A549 (cell line): ENCODE measurements around the gene RBM47. TPM values are rescaled to one million over a fixed set of nuclear protein-coding genes. Genes with fewer than 3 reads are reported as not detected.
A peak's percentile ranks its signal among the peaks of the same experiment; 100 is the strongest.

Experiments used
- ATAC-seq, 2 experiments: fragments of 200-7000 bp in 1 of 2; fragments of >200 bp in 1 of 2; cut with Nextera tagmentation in 1 of 2; cut with Tn5 transposase in 1 of 2; 3 replicates each; pipeline versions ENCODE4 v1.8.0 to v1.9.1; 2018 to 2020; ENCODE audit warnings: mild to moderate bottlenecking in 1 of 2, moderate library complexity in 1 of 2
- CTCF ChIA-PET: fragments of 300-600 bp; sonication (Branson Sonifier 250); formaldehyde crosslinking; extraction: SDS; loops from one replicate; lab custom pipeline; 2021; ENCODE audit warnings: antibody characterized with exemption, inconsistent platforms; lab: Yijun Ruan, JAX
- POLR2A ChIA-PET: fragments of 350-600 bp; formaldehyde crosslinking; extraction: SDS; loops from one replicate; lab custom pipeline; 2021; ENCODE audit warnings: antibody characterized with exemption, inconsistent platforms; lab: Yijun Ruan, JAX
- DNase-seq, 2 experiments: peaks; one replicate each; pipeline versions ENCODE4 v3.0.0 to v3.0.0-alpha.2; 2011 to 2016; ENCODE audit warnings: low read depth in 1 of 2, low spot score in 1 of 2
- FAIRE-seq: peaks from 2 replicates; lab custom pipeline; 2011; peaks lifted over from hg19 to GRCh38; lab: Jason Lieb, UNC
- H3K27ac ChIP-seq, 2 experiments: fragments of >200 bp; sonication (Bioruptor Twin); formaldehyde crosslinking; 3 replicates each; pipeline ENCODE4 v1.5.1; 2016 to 2017
- H3K4me1 ChIP-seq: fragments of >200 bp; sonication (Bioruptor Twin); formaldehyde crosslinking; 3 replicates; pipeline ENCODE4 v1.6.1; 2016
- H3K4me2 ChIP-seq: fragments of >200 bp; sonication (Bioruptor Twin); formaldehyde crosslinking; 3 replicates; pipeline ENCODE4 v1.6.1; 2016
- H3K4me3 ChIP-seq: fragments of >200 bp; sonication (Bioruptor Twin); formaldehyde crosslinking; 3 replicates; pipeline ENCODE4 v1.5.1; 2016
- H3K9me3 ChIP-seq: fragments of >200 bp; sonication (Bioruptor Twin); formaldehyde crosslinking; 3 replicates; pipeline ENCODE4 v1.6.1; 2016
- ATOH8 ChIP-seq: fragments of 250-450 bp; sonication (Bioruptor Pico); IDR thresholded peaks from 2 replicates; pipeline ENCODE4 v1.5.0; 2020; ENCODE audit warnings: low read depth, mild to moderate bottlenecking, moderate library complexity
- CBX8 ChIP-seq: fragments of 200-600 bp; sonication (generic); IDR thresholded peaks from 2 replicates; pipeline ENCODE4 v1.6.1; 2016
- CHD4 ChIP-seq: fragments of 200-600 bp; sonication (generic); IDR thresholded peaks from 2 replicates; pipeline ENCODE4 v1.6.1; 2016; ENCODE audit warnings: antibody characterized with exemption, mild to moderate bottlenecking, borderline replicate concordance
- EHF ChIP-seq: fragments of 250-450 bp; sonication (Bioruptor Pico); IDR thresholded peaks from 2 replicates; pipeline ENCODE4 v1.5.0; 2020; ENCODE audit warnings: mild to moderate bottlenecking
- EHMT2 ChIP-seq: fragments of 200-600 bp; sonication (generic); IDR thresholded peaks from 2 replicates; pipeline ENCODE4 v1.6.1; 2016; ENCODE audit warnings: antibody characterized with exemption, low read depth, mild to moderate bottlenecking, moderate library complexity
- EP300 ChIP-seq, 2 experiments: fragments of >200 bp; sonication (Bioruptor Twin); formaldehyde crosslinking; IDR thresholded peaks; 2 replicates in 1 of 2; 3 replicates in 1 of 2; pipeline ENCODE4 v1.6.1; 2016 to 2017
- ESRRA ChIP-seq: fragments of 150-350 bp; IDR thresholded peaks from 2 replicates; pipeline ENCODE4 v1.6.1; 2014; ENCODE audit warnings: mild to moderate bottlenecking, low read length, borderline replicate concordance
- FOXS1 ChIP-seq: fragments of 250-450 bp; sonication (Bioruptor Pico); IDR thresholded peaks from 2 replicates; pipeline ENCODE4 v1.5.0; 2020; ENCODE audit warnings: mild to moderate bottlenecking, moderate library complexity
- GATA3 ChIP-seq: IDR thresholded peaks from 2 replicates; pipeline ENCODE4 v1.6.1; 2012; ENCODE audit warnings: borderline replicate concordance
- HOXB5 ChIP-seq: fragments of 250-450 bp; sonication (Bioruptor Pico); IDR thresholded peaks from 2 replicates; pipeline ENCODE4 v1.5.0; 2020; ENCODE audit warnings: mild to moderate bottlenecking, moderate library complexity
- JUN ChIP-seq, 2 experiments: fragments of >200 bp; sonication (Bioruptor Twin); formaldehyde crosslinking; IDR thresholded peaks; 2 replicates in 1 of 2; 3 replicates in 1 of 2; pipeline ENCODE4 v1.6.1; 2016 to 2017
- JUNB ChIP-seq: fragments of >200 bp; sonication (Bioruptor Twin); formaldehyde crosslinking; IDR thresholded peaks from 2 replicates; pipeline ENCODE4 v1.6.1; 2016
- MAFK ChIP-seq: fragments of 450-650 bp; IDR thresholded peaks from 2 replicates; pipeline ENCODE4 v1.6.1; 2014; ENCODE audit not compliant: partially characterized antibody
- MAZ ChIP-seq: fragments of 150-350 bp; IDR thresholded peaks from 2 replicates; pipeline ENCODE4 v1.6.1; 2014; ENCODE audit warnings: antibody characterized with exemption, low read depth, low read length, borderline replicate concordance
- MYC ChIP-seq: IDR thresholded peaks from 2 replicates; pipeline ENCODE4 v1.6.1; 2012; ENCODE audit warnings: mild to moderate bottlenecking, inconsistent platforms, low read length, improper control_type of control experiment, borderline replicate concordance
- NFE2L2 ChIP-seq: fragments of 150-350 bp; conservative IDR thresholded peaks from 2 replicates; pipeline ENCODE4 v1.6.1; 2014; ENCODE audit warnings: low read length
- NPAS2 ChIP-seq: fragments of 250-450 bp; sonication (Bioruptor Pico); IDR thresholded peaks from 2 replicates; pipeline ENCODE4 v1.8.0; 2022; ENCODE audit warnings: mild to moderate bottlenecking, moderate library complexity, borderline replicate concordance
- NR3C1 ChIP-seq: fragments of >200 bp; sonication (Bioruptor Twin); formaldehyde crosslinking; IDR thresholded peaks from 3 replicates; pipeline ENCODE4 v1.6.1; 2017
- RCOR1 ChIP-seq: fragments of 150-350 bp; IDR thresholded peaks from 2 replicates; pipeline ENCODE4 v1.6.1; 2014; ENCODE audit warnings: antibody characterized with exemption, low read length, low read depth
- RFX5 ChIP-seq: fragments of 450-650 bp; IDR thresholded peaks from 2 replicates; pipeline ENCODE4 v1.7.1; 2014; ENCODE audit warnings: antibody characterized with exemption, mild to moderate bottlenecking, moderate library complexity
- USF2 ChIP-seq: fragments of 450-650 bp; IDR thresholded peaks from 2 replicates; pipeline ENCODE4 v1.6.1; 2014; ENCODE audit warnings: antibody characterized with exemption
- ZC3H11A ChIP-seq: fragments of 450-650 bp; IDR thresholded peaks from 2 replicates; pipeline ENCODE4 v1.6.1; 2014; ENCODE audit warnings: antibody characterized with exemption, mild to moderate bottlenecking
- ZSCAN20 ChIP-seq: fragments of 250-450 bp; sonication (Bioruptor Pico); IDR thresholded peaks from 2 replicates; pipeline ENCODE4 v1.8.0; 2022; ENCODE audit warnings: mild to moderate bottlenecking, moderate library complexity
- WGBS: methylation state at CpG from one replicate; pipeline ENCODE4 v1.1.6; 2017; ENCODE audit errors: missing lambda C conversion rate; 5-methylcytosine and 5-hydroxymethylcytosine counted together
- polyA plus RNA-seq, 4 experiments: library from polyadenylated mRNA; depleted of rRNA in 3 of 4; stranded (reverse); fragments of >200 nt; fragmentation: RNase III in 1 of 4; extraction: RNeasy Plus Mini Kit Qiagen cat#74134 plus additional on column Dnase treatment in 1 of 4; gene quantifications; 2 replicates in 3 of 4; 3 replicates in 1 of 4; pipeline ENCODE4 v1.2.3, GENCODE V29; 2011 to 2017
- TF ChIP-seq, protein P1 (sequence below): fragments of 150-350 bp; IDR thresholded peaks from 2 replicates; pipeline ENCODE4 v1.6.1; 2014; ENCODE audit warnings: low read depth, mild to moderate bottlenecking, low read length
- TF ChIP-seq, protein P2 (sequence below): fragments of >200 bp; sonication (Bioruptor Twin); formaldehyde crosslinking; IDR thresholded peaks from 3 replicates; pipeline ENCODE4 v1.6.1; 2016

The RBM47 gene
- polyA plus RNA-seq, 2 of the 4 experiments (the other 2 are of a cell fraction) = 38.1 to 43.3 TPM

GRCh38 chr4:40672528-40673522, 43.2 kb upstream of the RBM47 start (continued):
- no peak for TF ChIP-seq USF2
- TF ChIP-seq MAFK = peak; percentile 100
- no peak for TF ChIP-seq NR3C1
- peak; percentile 96 for TF ChIP-seq NFE2L2
- no peak for TF ChIP-seq RFX5
- peak in 1 of 2 experiments; percentile 62; a peak in 2 of 5 replicates for TF ChIP-seq JUN (IDR thresholded peaks at IDR 0.05)
- TF ChIP-seq RCOR1 = no peak
- peak; percentile 77; the same call in 1 of the 2 replicates for TF ChIP-seq ZSCAN20 (CRISPR knock-in tag)
- TF ChIP-seq CBX8 = no peak
- TF ChIP-seq MAZ = no peak
- no peak for TF ChIP-seq ZC3H11A
- TF ChIP-seq, protein P1, sequence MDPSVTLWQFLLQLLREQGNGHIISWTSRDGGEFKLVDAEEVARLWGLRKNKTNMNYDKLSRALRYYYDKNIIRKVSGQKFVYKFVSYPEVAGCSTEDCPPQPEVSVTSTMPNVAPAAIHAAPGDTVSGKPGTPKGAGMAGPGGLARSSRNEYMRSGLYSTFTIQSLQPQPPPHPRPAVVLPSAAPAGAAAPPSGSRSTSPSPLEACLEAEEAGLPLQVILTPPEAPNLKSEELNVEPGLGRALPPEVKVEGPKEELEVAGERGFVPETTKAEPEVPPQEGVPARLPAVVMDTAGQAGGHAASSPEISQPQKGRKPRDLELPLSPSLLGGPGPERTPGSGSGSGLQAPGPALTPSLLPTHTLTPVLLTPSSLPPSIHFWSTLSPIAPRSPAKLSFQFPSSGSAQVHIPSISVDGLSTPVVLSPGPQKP = no peak
- no peak for TF ChIP-seq ESRRA
- no peak for TF ChIP-seq EHMT2
- 0 out of 2 replicates have a peak, but pooled peaks have one; percentile 38 for TF ChIP-seq ATOH8 (CRISPR knock-in tag)
- no peak for TF ChIP-seq NPAS2 (CRISPR knock-in tag)
- peak; percentile 43; the same call in 1 of the 2 replicates for TF ChIP-seq FOXS1
- TF ChIP-seq JUNB = peak; percentile 55; the same call in 1 of the 2 replicates
- peak; percentile 46 for TF ChIP-seq HOXB5

GRCh38 chr4:40669504-40669903, 39.8 kb upstream of the RBM47 start:
- DNase-seq = no peak
- FAIRE-seq = no peak
- ChIA-PET POLR2A (no interaction called here), CTCF (interaction anchor here (0.6 kb wide), 1 partner anchor 352 kb away, joined by 3 read pairs; no protein-coding TSS in a partner anchor)
- ATAC-seq = no peak
- Histone ChIP-seq H3K4me3 (no peak overlapping the region), H3K27ac (peak overlapping the region in 1 of 2 experiments; percentile 58; a peak in 3 of 6 replicates), H3K4me2 (no peak overlapping the region), H3K4me1 (peaks cover 20% of the 10 kb centered on the region), H3K9me3 (no peaks in the 10 kb centered on the region)
- WGBS = 89% methylated on average over 8 of the region's 8 CpGs
- TF ChIP-seq, protein P2, sequence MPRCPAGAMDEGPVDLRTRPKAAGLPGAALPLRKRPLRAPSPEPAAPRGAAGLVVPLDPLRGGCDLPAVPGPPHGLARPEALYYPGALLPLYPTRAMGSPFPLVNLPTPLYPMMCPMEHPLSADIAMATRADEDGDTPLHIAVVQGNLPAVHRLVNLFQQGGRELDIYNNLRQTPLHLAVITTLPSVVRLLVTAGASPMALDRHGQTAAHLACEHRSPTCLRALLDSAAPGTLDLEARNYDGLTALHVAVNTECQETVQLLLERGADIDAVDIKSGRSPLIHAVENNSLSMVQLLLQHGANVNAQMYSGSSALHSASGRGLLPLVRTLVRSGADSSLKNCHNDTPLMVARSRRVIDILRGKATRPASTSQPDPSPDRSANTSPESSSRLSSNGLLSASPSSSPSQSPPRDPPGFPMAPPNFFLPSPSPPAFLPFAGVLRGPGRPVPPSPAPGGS = no peak
- TF ChIP-seq CHD4 (no peak), JUN (IDR thresholded peaks at IDR 0.05) (no peak), EHF (no peak), EP300 (IDR thresholded peaks at IDR 0.05) (no peak), MYC (no peak), GATA3 (no peak)
- TF ChIP-seq, protein P1 = no peak
